GM19438 (cell line): ENCODE measurements around the gene MBD3L4.
"Not testable (repeated sequence)": the region's sequence is repeated elsewhere in the genome, so short reads cannot be mapped to it uniquely, and the experiment has no call there.

Experiments used
- ATAC-seq: cut with Tn5 transposase; IDR thresholded peaks from one replicate; pipeline ENCODE4 v1.9.1; 2021; ENCODE audit warnings: low read depth; ENCODE audit not compliant: unreplicated experiment

Gene MBD3L4

GRCh38 chr19:7051421-7051820 is 11.4 kb upstream of the MBD3L4 start:
- ATAC-seq: not testable (repeated sequence)

DNA sequence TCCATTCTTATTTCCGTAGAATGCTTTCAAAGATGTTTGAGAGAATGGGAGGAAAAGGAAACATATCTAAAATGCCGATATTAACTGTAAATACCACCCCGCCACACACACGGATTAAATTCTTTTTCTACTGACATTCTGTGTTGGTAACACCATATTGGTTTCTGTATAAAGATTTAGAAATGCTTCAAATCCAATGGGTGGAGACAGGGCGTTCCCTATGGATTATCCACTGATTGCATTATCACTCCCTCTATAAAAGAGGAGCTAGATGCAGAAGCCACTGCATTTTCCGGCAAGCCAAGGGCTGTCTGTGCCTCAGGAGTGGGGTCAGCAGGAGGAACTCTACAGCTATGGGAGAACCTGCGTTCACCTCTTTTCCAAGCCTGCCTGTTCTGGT is 9.0 kb upstream of the MBD3L4 start, which contains the start of gene MBD3L2:
TSS of gene MBD3L2 (plus strand) at position 301 of the 400 bp plus-strand sequence. CDS start at position 354, 53 bp downstream.
- ATAC-seq: not testable (repeated sequence)

GRCh38 chr19:7041563-7041962 is 1.6 kb upstream of the MBD3L4 start:
- not testable (repeated sequence) for ATAC-seq

GRCh38 chr19:7030278-7030677 is 9.7 kb downstream of the MBD3L4 start, which contains the start of gene MBD3L5:
Gene MBD3L5, plus strand, starts transcription at chr19:7030578. Its CDS starts 34 bp downstream, at chr19:7030612.
- ATAC-seq: not testable (repeated sequence)

DNA sequence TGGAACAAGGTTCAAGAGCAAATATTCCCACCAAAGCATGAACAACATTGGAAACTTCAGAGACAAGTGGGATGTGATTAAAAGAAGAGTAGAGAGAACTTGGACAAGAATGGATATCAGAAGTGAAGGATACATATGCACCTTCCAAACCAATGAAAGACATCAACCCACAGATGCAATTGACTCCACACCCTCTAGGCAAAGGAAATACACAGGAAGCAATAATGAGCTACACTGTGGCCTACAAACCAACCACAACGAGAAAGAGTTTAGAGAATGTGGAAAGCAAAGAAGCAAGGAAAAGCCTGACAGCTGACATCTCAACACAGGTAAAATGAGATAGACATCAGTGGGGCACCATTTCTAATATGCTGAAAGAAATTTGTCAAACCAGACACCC is 11.2 kb downstream of the MBD3L4 start:
- not testable (repeated sequence) for ATAC-seq

DNA sequence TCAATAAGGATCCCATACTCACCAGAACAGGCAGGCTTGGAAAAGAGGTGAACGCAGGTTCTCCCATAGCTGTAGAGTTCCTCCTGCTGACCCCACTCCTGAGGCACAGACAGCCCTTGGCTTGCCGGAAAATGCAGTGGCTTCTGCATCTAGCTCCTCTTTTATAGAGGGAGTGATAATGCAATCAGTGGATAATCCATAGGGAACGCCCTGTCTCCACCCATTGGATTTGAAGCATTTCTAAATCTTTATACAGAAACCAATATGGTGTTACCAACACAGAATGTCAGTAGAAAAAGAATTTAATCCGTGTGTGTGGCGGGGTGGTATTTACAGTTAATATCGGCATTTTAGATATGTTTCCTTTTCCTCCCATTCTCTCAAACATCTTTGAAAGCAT is 18.6 kb downstream of the MBD3L4 start, which contains the start of gene MBD3L2B:
TSS of gene MBD3L2B (minus strand) at position 101 of the 400 bp plus-strand sequence. CDS start at position 67, 34 bp downstream.
- ATAC-seq: not testable (repeated sequence)

- ATAC-seq: no peak
Observed at GRCh38 chr19:7018828-7019227, 21.2 kb downstream of the MBD3L4 start.

DNA sequence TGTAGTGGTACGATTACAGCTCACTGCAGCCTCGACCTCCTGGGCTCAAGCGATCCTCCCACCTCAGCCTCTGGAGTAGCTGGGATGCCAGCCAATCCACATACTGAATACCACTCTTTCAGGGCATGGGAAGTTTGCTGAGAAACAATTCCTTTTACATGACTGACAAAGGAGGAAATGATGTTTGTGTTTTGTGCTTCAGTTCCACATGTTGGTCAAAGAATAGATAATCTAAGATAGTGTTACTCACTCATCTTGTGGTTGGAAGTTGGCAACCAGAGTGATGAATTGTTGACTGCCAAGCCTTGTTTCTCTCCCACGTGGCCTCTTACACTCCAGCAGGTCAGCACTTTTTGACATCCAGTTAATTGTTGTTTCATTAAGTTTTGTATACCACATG is 26.3 kb downstream of the MBD3L4 start:
- ATAC-seq: no peak

- no peak for ATAC-seq
Observed at GRCh38 chr19:7010722-7011593, 29.0 kb downstream of the MBD3L4 start.

DNA sequence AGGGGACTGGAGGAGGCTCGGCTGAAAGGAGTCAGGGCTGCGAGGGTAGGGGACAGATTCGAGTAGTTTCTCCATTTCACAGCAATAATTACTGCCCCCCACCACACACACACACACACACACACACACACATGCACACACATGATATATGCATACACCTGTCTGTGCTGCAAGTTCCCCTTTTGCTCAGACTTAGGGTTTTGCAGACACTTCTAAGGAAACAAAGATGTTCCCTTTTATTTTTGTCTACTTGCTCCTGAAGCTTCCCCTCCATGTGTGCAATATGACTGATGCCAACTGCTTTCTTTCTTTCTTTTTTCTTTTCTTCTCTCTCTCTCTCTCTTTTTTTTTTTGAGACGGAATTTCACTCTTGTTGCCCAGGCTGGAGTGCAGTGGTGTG is 32.1 kb downstream of the MBD3L4 start:
- no peak for ATAC-seq

GRCh38 chr19:7006135-7006704 is 33.8 kb downstream of the MBD3L4 start:
- no peak for ATAC-seq

- ATAC-seq: no peak
Observed at GRCh38 chr19:7004313-7004931, 35.6 kb downstream of the MBD3L4 start.

GRCh38 chr19:7000816-7001215 is 39.2 kb downstream of the MBD3L4 start:
- no peak for ATAC-seq

DNA sequence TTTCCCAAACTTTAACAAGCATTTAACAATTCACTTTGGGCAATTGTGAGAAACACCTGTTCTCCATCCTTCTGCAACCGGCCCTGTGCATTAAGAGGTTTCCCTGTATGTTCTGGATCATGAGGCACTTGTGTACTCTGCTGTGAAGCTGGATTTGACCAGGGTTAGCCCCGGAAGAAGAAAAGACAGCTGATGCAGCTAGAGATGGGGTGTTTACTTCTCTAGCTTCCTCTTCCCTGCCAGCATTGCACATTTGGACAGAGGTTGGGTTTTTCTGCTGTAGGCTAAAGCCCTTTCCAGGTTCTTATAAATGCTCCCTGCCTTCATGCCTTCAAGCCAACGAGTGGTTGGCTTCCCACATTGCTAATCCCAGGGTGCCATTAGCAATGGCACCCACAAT is 39.6 kb downstream of the MBD3L4 start:
- no peak for ATAC-seq

- no peak for ATAC-seq
Observed at GRCh38 chr19:6999933-7000332, 40.0 kb downstream of the MBD3L4 start.

DNA sequence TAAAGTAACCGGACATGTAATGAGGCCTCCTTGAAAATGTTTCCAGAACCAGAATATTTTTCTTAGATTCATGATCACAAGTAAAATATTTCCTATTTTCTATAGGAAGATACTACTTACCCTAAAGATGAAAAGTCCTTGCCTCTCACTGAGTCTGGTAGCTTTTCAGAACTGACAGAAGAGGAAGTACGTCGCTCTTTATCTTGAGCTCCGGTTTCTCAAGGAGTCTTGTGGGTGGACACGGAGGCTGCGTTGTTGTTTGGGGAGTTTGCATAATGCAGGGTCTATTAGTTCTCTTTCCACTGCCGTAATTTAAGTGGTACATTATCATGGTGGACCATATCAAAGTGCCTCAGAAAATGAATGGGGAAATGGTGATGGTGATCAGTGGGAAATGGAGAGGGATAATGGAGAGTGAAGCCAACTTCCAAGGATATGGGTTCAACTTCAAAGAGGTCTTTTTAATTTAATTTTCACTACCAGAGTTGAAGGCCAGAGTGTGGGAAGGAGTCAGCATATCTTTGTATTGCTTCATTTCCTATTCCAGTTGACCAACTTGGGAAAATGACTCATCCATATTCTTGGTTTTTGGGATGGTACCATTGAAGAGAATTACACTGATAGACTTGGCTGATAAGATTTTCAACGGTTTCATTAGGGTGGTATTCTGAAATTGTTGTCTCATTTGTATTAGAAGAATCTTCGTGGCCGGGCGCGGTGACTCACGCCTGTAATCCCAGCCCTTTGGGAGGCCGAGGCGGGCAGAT is 42.1 kb downstream of the MBD3L4 start:
- no peak for ATAC-seq

- no peak for ATAC-seq
Observed at GRCh38 chr19:6996810-6997209, 43.2 kb downstream of the MBD3L4 start.

- ATAC-seq: no peak
Observed at GRCh38 chr19:6995054-6995453, 44.9 kb downstream of the MBD3L4 start.

GRCh38 chr19:6988257-6988656 is 51.7 kb downstream of the MBD3L4 start:
- ATAC-seq: no peak

DNA sequence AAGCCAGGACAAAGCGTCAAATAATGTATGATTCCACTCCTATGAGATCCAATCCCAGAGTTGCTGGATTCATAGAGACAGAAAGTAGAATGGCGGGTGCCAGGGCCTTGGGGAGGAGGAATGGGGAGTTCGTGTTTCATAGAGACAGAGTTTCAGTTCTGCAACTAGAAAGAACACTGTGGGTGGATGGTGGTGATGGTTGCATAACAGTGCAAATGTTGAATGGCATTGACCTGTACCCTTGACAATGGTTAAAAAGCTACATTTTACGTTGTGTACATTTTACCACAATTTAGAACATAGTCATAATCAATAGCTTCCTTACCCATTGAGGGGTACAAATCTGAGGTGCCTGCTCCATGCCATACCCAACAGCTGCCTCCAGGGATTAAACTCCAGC is 52.1 kb downstream of the MBD3L4 start:
- ATAC-seq: no peak
